HL-60 (cell line): ENCODE results near the gene CD226.

Experiments used
- GABPA ChIP-seq: IDR thresholded peaks from 2 replicates; pipeline ENCODE4 v1.6.1; 2012; ENCODE audit warnings: low read depth
- POLR2AphosphoS5 ChIP-seq: IDR thresholded peaks from 2 replicates; pipeline ENCODE4 v1.6.1; 2012; ENCODE audit warnings: low read depth
- TF ChIP-seq, protein P1 (sequence below): IDR thresholded peaks from one replicate; pipeline ENCODE4 v1.5.1; 2011; ENCODE audit warnings: low read length, control low read depth, inconsistent platforms; ENCODE audit not compliant: insufficient read depth
- TF ChIP-seq, protein P2 (sequence below): IDR thresholded peaks from 2 replicates; pipeline ENCODE4 v1.6.1; 2012; ENCODE audit warnings: low read depth; ENCODE audit not compliant: insufficient replicate concordance

DNA sequence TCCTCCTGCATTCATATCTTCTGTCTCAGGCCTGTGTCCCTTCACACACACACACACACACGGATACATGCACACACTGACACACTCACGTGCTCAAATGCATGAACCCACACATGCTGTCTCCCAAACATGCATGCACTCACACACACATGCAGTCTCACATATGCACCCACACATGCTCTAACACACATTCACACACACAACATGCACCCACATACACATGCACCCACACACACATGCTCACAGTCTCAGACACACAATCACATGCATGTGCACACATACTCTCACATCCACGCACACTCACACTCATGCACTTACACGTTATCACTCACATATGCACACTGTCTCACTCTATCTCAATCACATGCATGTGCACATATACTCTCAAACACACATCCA lies 1.9 kb upstream of the CD226 start:
- TF ChIP-seq, protein P1, sequence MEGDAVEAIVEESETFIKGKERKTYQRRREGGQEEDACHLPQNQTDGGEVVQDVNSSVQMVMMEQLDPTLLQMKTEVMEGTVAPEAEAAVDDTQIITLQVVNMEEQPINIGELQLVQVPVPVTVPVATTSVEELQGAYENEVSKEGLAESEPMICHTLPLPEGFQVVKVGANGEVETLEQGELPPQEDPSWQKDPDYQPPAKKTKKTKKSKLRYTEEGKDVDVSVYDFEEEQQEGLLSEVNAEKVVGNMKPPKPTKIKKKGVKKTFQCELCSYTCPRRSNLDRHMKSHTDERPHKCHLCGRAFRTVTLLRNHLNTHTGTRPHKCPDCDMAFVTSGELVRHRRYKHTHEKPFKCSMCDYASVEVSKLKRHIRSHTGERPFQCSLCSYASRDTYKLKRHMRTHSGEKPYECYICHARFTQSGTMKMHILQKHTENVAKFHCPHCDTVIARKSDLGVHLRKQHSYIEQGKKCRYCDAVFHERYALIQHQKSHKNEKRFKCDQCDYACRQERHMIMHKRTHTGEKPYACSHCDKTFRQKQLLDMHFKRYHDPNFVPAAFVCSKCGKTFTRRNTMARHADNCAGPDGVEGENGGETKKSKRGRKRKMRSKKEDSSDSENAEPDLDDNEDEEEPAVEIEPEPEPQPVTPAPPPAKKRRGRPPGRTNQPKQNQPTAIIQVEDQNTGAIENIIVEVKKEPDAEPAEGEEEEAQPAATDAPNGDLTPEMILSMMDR, result no peak
- no peak for TF ChIP-seq POLR2AphosphoS5
- TF ChIP-seq, protein P2, sequence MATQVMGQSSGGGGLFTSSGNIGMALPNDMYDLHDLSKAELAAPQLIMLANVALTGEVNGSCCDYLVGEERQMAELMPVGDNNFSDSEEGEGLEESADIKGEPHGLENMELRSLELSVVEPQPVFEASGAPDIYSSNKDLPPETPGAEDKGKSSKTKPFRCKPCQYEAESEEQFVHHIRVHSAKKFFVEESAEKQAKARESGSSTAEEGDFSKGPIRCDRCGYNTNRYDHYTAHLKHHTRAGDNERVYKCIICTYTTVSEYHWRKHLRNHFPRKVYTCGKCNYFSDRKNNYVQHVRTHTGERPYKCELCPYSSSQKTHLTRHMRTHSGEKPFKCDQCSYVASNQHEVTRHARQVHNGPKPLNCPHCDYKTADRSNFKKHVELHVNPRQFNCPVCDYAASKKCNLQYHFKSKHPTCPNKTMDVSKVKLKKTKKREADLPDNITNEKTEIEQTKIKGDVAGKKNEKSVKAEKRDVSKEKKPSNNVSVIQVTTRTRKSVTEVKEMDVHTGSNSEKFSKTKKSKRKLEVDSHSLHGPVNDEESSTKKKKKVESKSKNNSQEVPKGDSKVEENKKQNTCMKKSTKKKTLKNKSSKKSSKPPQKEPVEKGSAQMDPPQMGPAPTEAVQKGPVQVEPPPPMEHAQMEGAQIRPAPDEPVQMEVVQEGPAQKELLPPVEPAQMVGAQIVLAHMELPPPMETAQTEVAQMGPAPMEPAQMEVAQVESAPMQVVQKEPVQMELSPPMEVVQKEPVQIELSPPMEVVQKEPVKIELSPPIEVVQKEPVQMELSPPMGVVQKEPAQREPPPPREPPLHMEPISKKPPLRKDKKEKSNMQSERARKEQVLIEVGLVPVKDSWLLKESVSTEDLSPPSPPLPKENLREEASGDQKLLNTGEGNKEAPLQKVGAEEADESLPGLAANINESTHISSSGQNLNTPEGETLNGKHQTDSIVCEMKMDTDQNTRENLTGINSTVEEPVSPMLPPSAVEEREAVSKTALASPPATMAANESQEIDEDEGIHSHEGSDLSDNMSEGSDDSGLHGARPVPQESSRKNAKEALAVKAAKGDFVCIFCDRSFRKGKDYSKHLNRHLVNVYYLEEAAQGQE, result no peak
- TF ChIP-seq GABPA, result no peak
